ENCODE measurements around the gene TMEM144.
"Not testable (repeated sequence)": the region's sequence is repeated elsewhere in the genome, so short reads cannot be mapped to it uniquely, and the experiment has no call there.

DNA sequence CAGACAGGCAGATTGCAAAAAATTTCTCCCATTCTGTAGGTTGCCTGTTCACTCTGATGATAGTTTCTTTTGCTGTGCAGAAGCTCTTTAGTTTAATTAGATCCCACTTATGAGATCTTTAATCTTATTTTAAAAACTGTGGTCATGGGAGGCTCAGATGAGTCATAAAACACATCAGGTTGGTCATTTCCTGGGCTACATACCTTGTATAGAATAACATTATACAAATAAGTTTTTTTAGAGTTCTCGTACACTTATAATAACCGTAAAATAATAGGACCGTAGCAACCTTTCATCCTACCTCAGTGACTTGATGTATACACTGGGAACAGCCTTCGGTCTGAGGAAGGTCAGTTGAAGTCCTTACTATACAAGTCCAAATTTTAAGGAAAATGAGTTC is 14.0 kb downstream of the TMEM144 start:
- TF ChIP-seq, protein P1, sequence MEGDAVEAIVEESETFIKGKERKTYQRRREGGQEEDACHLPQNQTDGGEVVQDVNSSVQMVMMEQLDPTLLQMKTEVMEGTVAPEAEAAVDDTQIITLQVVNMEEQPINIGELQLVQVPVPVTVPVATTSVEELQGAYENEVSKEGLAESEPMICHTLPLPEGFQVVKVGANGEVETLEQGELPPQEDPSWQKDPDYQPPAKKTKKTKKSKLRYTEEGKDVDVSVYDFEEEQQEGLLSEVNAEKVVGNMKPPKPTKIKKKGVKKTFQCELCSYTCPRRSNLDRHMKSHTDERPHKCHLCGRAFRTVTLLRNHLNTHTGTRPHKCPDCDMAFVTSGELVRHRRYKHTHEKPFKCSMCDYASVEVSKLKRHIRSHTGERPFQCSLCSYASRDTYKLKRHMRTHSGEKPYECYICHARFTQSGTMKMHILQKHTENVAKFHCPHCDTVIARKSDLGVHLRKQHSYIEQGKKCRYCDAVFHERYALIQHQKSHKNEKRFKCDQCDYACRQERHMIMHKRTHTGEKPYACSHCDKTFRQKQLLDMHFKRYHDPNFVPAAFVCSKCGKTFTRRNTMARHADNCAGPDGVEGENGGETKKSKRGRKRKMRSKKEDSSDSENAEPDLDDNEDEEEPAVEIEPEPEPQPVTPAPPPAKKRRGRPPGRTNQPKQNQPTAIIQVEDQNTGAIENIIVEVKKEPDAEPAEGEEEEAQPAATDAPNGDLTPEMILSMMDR (IDR thresholded peaks at IDR 0.05), result not testable (repeated sequence)
- not testable (repeated sequence) for TF ChIP-seq POLR2A (IDR thresholded peaks at IDR 0.05)

Measured in adrenal gland (tissue), 5 donors.